Esophagus squamous epithelium (tissue), 4 donors: ENCODE results near the gene CRACDL.

Experiments used
- POLR2A ChIP-seq, 4 donors: fragments of 450-650 bp; IDR thresholded peaks; one replicate each; pipeline ENCODE4 v1.6.1; 2017; ENCODE audit warnings: antibody characterized with exemption in 4 of 4, mild to moderate bottlenecking in 4 of 4, moderate library complexity in 3 of 4
- TF ChIP-seq, protein P1 (sequence below), 6 experiments: fragments of 450-650 bp in 4 of 6; fragments of 200-600 bp in 2 of 6; sonication (generic) in 2 of 6; IDR thresholded peaks; one replicate each; pipeline ENCODE4 v1.5.1; 2016 to 2019; ENCODE audit warnings: antibody characterized with exemption in 6 of 6, mild to moderate bottlenecking in 4 of 6, moderate library complexity in 4 of 6

DNA sequence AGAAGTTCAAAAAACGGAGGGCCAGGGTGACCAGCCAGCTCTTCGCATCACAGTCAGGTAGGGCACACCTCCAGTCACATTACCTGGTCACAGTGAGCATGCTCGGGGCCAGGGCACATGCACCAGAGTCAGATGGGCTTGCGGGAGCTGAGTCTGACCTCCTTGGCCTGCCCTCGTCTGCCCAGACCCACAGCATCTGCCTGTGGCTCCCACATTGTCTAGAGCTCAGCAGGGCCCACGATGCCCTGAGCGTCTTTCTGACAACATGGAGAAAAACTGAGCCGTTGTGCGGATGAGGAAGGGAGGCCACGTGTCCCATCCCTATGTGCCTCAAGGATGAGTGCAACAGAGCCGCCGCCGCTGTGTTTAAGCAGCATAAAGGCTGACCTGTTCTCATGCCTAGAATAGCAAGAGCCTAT is 37.6 kb downstream of the CRACDL start:
- TF ChIP-seq, protein P1, sequence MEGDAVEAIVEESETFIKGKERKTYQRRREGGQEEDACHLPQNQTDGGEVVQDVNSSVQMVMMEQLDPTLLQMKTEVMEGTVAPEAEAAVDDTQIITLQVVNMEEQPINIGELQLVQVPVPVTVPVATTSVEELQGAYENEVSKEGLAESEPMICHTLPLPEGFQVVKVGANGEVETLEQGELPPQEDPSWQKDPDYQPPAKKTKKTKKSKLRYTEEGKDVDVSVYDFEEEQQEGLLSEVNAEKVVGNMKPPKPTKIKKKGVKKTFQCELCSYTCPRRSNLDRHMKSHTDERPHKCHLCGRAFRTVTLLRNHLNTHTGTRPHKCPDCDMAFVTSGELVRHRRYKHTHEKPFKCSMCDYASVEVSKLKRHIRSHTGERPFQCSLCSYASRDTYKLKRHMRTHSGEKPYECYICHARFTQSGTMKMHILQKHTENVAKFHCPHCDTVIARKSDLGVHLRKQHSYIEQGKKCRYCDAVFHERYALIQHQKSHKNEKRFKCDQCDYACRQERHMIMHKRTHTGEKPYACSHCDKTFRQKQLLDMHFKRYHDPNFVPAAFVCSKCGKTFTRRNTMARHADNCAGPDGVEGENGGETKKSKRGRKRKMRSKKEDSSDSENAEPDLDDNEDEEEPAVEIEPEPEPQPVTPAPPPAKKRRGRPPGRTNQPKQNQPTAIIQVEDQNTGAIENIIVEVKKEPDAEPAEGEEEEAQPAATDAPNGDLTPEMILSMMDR (IDR thresholded peaks at IDR 0.05): no peak
- no peak for TF ChIP-seq POLR2A (IDR thresholded peaks at IDR 0.05)
